Adipocyte (in vitro differentiated cells): Measurements from ENCODE around the gene CD151.

Experiments
- DNase-seq: peaks from one replicate; pipeline ENCODE4 v3.0.0-alpha.2; 2015; ENCODE audit warnings: low read depth
- H3K27me3 ChIP-seq: replicated peaks from 2 replicates; pipeline ENCODE4 v1.7.0; 2013; ENCODE audit warnings: mild to moderate bottlenecking, low read length, moderate library complexity; ENCODE audit not compliant: control insufficient read depth, insufficient read depth
- H3K36me3 ChIP-seq: 2 replicates; pipeline ENCODE4 v1.7.0; 2013; ENCODE audit warnings: low read length, mild to moderate bottlenecking, moderate library complexity; ENCODE audit not compliant: control insufficient read depth, insufficient read depth, severe bottlenecking
- H3K4me1 ChIP-seq: 2 replicates; pipeline ENCODE4 v1.7.0; 2013; ENCODE audit warnings: mild to moderate bottlenecking, low read length, moderate library complexity; ENCODE audit not compliant: control insufficient read depth, insufficient read depth
- H3K4me3 ChIP-seq: 2 replicates; pipeline ENCODE4 v1.7.0; 2013; ENCODE audit warnings: mild to moderate bottlenecking, low read length, moderate library complexity
- H3K9ac ChIP-seq: 2 replicates; pipeline ENCODE4 v1.7.0; 2013; ENCODE audit warnings: mild to moderate bottlenecking, low read length, moderate library complexity
- H3K9me3 ChIP-seq: 2 replicates; pipeline ENCODE4 v1.7.0; 2013; ENCODE audit warnings: mild to moderate bottlenecking, low read length, moderate library complexity; ENCODE audit not compliant: control insufficient read depth

The CD151 gene

DNA sequence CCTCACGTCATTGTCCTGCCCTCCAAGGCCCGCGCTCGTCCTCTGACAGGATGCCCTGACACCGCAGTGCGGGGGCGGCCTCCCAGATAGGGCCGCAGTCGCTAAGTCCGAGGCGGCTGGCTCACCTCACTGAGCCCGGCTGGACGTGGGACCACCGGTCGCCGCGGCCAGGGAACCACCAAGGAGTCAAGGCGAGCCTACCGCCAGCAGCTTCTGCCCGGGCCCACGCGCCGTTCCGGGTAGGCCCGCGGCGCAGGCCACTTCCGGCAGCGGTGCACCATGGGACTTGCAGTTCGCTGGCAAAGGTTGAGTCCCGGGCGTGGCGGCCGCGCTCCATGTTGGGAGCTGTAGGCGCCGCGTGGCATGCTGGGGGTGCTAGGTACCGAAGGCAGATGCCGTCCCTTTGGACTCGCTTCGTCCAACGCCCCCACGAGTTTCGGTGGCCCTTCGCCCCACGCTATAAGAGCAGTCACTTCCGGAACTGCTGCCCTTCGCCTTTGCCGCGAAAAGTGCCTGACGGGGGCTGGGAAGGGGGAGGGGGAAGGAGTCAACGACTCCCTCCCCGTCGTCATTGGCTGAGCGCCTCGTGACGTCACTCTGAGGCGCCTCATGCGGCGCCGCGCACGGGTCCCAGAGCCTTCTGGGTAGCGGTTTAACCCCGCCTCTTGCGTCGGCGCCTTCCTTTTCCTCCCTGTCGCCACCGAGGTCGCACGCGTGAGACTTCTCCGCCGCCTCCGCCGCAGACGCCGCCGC, 23.3 kb upstream of the CD151 start, which contains the start of gene RPLP2:
RPLP2 (plus strand) TSS at position 681 of the 753 bp plus-strand sequence. CDS start 268 bp downstream, outside the sequence.
- Histone ChIP-seq H3K4me1 (peaks cover 47% of the 10 kb centered on the region), H3K27me3 (no peaks in the 10 kb centered on the region), H3K36me3 (peaks cover 34% of the 10 kb centered on the region), H3K9ac (peak within 1 kb of the TSS; percentile 99), H3K9me3 (no peaks in the 10 kb centered on the region), H3K4me3 (peak within 1 kb of the TSS; percentile 89)
- DNase-seq: peak; percentile 99

GRCh38 chr11:810040-810567, 22.6 kb upstream of the CD151 start:
- peak overlapping the region; percentile 89 for H3K4me3 ChIP-seq
- peak overlapping the region; percentile 99 for H3K9ac ChIP-seq
- peaks cover 34% of the 10 kb centered on the region for H3K36me3 ChIP-seq
- H3K27me3 ChIP-seq: no peaks in the 10 kb centered on the region
- DNase-seq: no peak
- peaks cover 44% of the 10 kb centered on the region for H3K4me1 ChIP-seq
- no peaks in the 10 kb centered on the region for H3K9me3 ChIP-seq

GRCh38 chr11:811446-812245, 21.1 kb upstream of the CD151 start:
- H3K27me3 ChIP-seq: no peaks in the 10 kb centered on the region
- H3K36me3 ChIP-seq: peaks cover 34% of the 10 kb centered on the region
- peak overlapping the region; percentile 89 for H3K4me3 ChIP-seq
- no peaks in the 10 kb centered on the region for H3K9me3 ChIP-seq
- peak; percentile 25 for DNase-seq
- H3K4me1 ChIP-seq: peaks cover 45% of the 10 kb centered on the region
- H3K9ac ChIP-seq: peak overlapping the region; percentile 99

- Histone ChIP-seq H3K36me3 (peaks cover 34% of the 10 kb centered on the region), H3K9me3 (no peaks in the 10 kb centered on the region), H3K9ac (peak overlapping the region; percentile 99), H3K4me1 (peaks cover 45% of the 10 kb centered on the region), H3K4me3 (peak overlapping the region; percentile 89), H3K27me3 (no peaks in the 10 kb centered on the region)
- DNase-seq: no peak
These were observed 20.4 kb upstream of the CD151 start for GRCh38 chr11:812390-812789.

GRCh38 chr11:813072-813455, 19.7 kb upstream of the CD151 start:
- peak overlapping the region; percentile 99 for H3K9ac ChIP-seq
- peak overlapping the region; percentile 89 for H3K4me3 ChIP-seq
- H3K36me3 ChIP-seq: peaks cover 34% of the 10 kb centered on the region
- no peaks in the 10 kb centered on the region for H3K9me3 ChIP-seq
- no peaks in the 10 kb centered on the region for H3K27me3 ChIP-seq
- DNase-seq: no peak
- H3K4me1 ChIP-seq: peaks cover 45% of the 10 kb centered on the region

GRCh38 chr11:813456-814096, 19.2 kb upstream of the CD151 start:
- DNase-seq: no peak

DNA sequence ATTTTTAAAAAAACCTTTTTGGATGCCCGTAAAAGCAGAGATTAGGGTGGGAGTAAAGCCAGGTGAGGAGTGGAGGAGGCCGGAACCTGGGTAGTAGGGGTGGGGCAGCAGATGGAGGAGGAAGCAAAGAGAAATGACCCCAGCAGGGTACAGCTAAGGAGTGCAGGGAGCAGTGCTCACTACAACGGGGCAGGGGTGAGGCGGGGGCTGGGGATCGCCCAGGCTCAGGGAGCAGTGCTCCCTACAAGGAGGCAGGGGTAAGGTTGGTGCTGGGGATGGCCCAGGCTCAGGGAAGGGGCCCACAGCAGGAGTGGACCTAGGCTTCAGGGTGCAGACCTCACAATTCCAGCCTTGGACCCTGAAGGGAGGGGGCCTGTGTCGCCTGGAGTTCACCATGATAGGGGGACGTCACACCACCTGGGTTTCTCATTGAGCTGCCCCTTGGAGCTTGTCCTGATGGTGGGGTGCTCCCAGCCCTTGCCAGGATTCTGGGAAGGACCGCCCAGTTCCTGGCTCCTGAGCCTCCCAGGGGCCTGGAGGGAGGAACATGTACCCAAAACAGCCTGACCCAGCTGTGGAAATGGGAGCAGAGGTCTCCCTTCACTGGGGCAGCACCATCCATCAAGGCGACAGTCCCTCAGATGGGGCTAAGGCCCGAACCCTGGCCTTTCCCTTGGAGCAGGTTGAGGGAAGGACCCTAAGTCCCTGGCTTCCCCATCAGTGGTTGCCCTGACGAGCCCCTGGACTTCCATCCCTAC, 16.9 kb upstream of the CD151 start:
- no peak for DNase-seq
- Histone ChIP-seq H3K4me3 (no peak overlapping the region), H3K9ac (peak overlapping the region; percentile 65), H3K36me3 (peaks cover 40% of the 10 kb centered on the region), H3K27me3 (no peaks in the 10 kb centered on the region), H3K9me3 (no peaks in the 10 kb centered on the region), H3K4me1 (peaks cover 46% of the 10 kb centered on the region)

More at GRCh38 chr11:813456-814096, 19.2 kb upstream of the CD151 start:
- Histone ChIP-seq H3K9ac (peak overlapping the region; percentile 99), H3K36me3 (peaks cover 34% of the 10 kb centered on the region), H3K9me3 (no peaks in the 10 kb centered on the region), H3K4me1 (peaks cover 46% of the 10 kb centered on the region), H3K27me3 (no peaks in the 10 kb centered on the region), H3K4me3 (no peak overlapping the region)

GRCh38 chr11:816433-816779, 16.3 kb upstream of the CD151 start:
- peaks cover 40% of the 10 kb centered on the region for H3K36me3 ChIP-seq
- no peaks in the 10 kb centered on the region for H3K27me3 ChIP-seq
- DNase-seq: no peak
- H3K9ac ChIP-seq: peak overlapping the region; percentile 32
- no peak overlapping the region for H3K4me3 ChIP-seq
- H3K4me1 ChIP-seq: peaks cover 46% of the 10 kb centered on the region
- H3K9me3 ChIP-seq: no peaks in the 10 kb centered on the region

DNA sequence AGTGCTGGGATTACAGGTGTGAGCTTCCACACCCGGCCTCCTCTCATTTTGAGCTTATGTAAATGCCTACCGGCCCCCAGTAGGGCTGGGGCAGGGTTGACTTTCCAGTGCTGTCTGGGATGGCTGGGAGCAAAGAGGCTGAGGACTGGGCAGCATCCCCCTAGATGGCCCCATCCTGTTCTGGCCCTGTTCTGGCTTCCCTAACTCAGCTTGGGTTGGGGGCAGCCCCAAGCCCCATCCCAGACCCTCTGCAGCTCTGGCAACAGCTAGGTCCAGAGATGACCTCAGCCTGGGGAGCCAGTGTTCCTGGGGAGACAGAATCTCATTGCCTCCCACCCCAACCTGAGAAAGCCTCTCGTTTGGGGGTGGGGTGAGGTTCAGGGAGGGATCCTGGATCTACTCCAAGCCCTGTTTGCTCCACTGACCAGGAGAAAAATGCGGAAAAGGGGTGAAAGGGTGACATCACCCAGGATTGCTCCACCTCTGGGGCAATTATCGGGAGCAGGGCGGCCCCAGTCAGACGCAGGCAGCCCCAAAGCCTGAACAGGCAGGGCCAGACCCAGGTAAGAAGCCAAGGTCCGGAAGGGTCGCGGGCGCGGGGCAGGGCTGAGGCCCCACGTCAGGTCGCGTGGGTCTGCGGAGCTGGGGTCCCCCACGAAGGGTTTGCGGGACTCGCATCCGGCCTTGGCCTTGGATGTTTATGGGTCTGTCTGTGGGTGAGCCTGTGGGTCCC, 14.2 kb upstream of the CD151 start, which contains the start of gene PNPLA2:
PNPLA2 (plus strand) TSS at position 519 of the 733 bp plus-strand sequence. CDS start 805 bp downstream, outside the sequence.
- Histone ChIP-seq H3K4me3 (peak within 1 kb of the TSS; percentile 94), H3K4me1 (peaks cover 36% of the 10 kb centered on the region), H3K36me3 (peaks cover 40% of the 10 kb centered on the region), H3K9me3 (no peaks in the 10 kb centered on the region), H3K27me3 (no peaks in the 10 kb centered on the region), H3K9ac (peak within 1 kb of the TSS; percentile 99)
- DNase-seq: peak; percentile 72
